Measurements from ENCODE around the gene MYLK4.

Gene MYLK4

GRCh38 chr6:2655844-2656433 lies 94.8 kb downstream of the MYLK4 start:
- no peak for DNase-seq

- DNase-seq: no peak
Observed at GRCh38 chr6:2653369-2654032, 97.2 kb downstream of the MYLK4 start.

GRCh38 chr6:2652611-2653010 lies 98.1 kb downstream of the MYLK4 start:
- DNase-seq: no peak

- DNase-seq: no peak
Observed at GRCh38 chr6:2651961-2652360, 98.8 kb downstream of the MYLK4 start.

DNA sequence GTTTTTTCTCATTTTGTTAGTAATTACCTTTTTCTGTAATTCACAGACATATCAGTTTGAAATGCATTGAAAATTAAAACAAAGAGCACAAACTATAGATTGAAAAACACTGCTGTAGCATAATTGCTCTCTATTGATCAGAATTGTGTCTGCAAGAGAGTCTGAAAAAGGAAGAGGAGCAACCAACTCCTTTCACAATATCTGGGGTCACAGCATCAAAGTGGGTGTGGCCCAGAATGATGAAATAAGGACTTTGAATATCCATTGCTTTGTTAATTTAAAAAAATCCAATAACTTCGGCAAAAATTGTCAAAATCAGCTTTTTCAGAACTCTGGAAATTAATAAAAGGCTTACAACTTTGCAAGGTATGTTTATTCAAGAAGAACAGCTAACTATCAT lies 99.2 kb downstream of the MYLK4 start:
- DNase-seq: no peak

DNA sequence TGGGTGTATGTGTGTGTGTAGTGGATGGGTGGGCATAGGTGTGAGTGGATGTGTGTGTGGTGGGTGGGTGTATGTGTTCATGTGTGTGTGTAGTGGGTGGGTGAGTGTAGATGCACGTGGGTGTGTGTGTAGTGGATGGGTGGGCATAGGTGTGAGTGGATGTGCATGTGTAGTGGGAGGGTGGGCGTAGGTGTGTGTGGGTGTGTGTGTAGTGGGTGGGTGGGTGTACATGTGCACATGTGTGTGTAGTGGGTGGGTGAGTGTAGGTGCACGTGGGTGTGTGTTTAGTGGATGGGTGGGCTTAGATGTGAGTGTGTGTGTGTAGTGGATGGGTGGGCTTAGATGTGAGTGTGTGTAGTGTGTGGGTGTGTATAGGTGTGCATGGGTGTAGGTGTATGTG lies 104.4 kb downstream of the MYLK4 start:
- no peak for DNase-seq

DNA sequence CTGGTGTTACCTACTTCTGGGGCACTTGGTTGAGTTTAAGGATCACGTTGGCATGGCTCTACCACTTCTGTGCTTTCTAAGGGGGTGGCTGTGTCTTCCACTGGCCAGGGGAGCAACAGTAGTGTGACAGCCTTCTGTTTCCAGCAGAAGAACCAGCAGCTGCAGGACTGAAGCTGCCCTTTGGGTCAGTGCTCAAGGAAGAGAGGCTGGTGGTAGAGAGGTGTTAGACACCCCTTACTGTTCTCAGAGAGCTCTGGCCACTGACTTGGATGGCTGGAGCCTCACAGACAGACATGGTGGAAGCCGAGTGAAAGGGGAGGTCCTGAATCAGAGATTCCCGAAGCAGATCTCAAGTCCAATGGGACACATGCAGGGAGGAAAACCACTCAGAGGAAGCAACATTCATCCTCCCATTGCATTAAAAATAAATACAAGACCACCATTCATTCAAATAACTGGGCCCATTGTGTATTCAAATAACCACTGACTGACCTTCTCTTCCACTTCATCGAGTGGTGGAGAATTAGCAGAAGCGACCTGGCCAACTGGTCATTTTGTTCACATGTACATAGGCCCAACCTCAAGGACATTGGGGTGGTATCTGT lies 106.7 kb downstream of the MYLK4 start:
- DNase-seq: no peak

- DNase-seq: no peak
Observed at GRCh38 chr6:2643130-2643529, 107.6 kb downstream of the MYLK4 start.

DNA sequence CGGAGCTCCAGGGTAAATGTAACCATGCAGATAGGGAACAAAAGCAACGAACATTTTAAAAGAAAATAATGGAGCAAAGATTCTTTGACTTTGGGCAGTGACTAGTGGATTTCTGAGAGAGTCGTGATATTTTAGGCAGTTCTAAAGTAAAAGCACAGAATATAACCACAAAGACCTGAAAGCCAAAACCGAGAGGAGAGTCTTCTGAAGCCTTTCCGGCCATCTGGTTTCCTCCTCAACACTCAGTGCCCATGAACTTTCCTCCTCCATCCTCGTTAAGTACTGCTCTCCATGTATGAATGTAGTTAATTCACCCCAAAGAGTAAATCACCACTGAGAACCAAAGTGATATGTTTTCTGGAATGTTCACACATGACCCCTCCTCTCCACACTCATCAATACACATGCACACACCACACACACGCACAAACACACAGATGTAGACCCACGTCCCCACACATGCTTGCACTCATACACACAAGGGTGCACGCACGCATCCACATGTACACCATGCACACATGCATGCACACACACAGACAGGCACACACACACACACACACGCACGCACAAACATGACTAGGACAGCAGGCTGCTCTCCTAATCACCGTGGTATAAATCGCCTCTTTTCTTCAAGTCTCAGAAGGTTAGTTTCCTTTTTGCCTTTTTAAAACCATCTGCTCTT lies 109.5 kb downstream of the MYLK4 start:
- DNase-seq: no peak

- DNase-seq: no peak
Observed at GRCh38 chr6:2640551-2640950, 110.2 kb downstream of the MYLK4 start.

DNA sequence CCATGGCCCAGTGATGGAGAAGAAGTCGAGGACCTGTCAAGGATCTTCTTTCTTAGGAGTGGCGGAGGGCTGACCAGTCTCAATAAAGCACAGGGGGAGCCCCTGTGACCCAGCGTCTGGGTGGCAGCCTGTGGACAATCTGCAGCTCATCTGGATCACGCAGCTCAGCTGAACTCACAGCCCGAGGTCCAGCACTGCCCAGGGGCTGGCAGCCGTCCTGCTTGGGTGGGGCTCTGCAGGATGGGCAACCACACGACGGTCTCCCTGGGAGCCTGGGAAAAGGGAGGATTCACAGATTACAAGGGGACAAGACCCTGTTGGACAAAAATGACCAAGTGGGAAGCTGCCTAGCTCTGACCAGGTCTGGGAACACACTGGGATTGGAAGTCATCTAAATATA lies 110.8 kb downstream of the MYLK4 start:
- DNase-seq: no peak

GRCh38 chr6:2639167-2639566 lies 111.6 kb downstream of the MYLK4 start:
- no peak for DNase-seq

DNA sequence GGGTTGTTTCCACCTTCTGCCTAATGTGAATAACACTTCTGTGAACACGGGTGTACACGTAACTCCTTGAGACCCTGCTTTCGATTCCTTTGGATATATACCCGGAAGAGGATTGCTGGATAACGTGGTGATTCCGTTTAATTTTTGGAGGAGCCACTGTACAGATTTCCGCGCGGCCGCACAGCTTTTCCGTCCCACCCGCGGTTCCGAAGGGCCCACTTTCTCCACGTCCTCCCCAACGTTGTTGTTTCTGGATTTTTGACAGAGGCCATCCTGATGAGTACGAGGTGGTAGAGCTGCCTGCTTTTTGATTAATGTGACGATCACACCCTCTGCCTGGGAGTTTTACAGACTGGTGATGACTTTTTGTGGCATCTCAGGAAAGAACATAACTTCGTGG lies 114.0 kb downstream of the MYLK4 start:
- no peak for DNase-seq

DNA sequence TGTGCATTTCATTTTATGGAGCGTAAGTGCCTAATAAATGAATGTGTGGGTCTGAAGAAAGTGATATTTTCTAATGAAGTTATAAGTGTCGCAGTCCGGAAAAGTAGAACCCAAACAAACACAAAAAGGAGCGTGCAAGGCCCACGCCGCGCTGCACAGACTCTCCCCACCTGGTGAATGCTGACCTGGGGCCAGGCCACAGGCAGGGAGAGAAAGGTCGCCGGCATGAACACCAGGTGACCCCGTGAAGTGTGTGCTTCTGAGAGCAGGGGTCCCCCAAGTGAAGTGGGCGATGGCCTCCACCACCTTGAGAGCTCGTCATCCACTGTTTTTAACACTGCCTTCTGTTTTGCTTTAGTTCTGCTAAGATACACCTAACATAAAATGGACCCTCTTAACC lies 114.8 kb downstream of the MYLK4 start:
- DNase-seq: no peak

- DNase-seq: peak; percentile 1
Observed at GRCh38 chr6:2634139-2634964, 116.4 kb downstream of the MYLK4 start.

- no peak for DNase-seq
Observed at GRCh38 chr6:2633736-2634135, 117.0 kb downstream of the MYLK4 start.

- DNase-seq: no peak
Observed at GRCh38 chr6:2632976-2633584, 117.6 kb downstream of the MYLK4 start.

GRCh38 chr6:2632368-2632767 lies 118.4 kb downstream of the MYLK4 start:
- no peak for DNase-seq

GRCh38 chr6:2630891-2631571 lies 119.7 kb downstream of the MYLK4 start:
- no peak for DNase-seq

- no peak for DNase-seq
Observed at GRCh38 chr6:2630359-2630758, 120.4 kb downstream of the MYLK4 start.

GRCh38 chr6:2626401-2626800 lies 124.3 kb downstream of the MYLK4 start:
- DNase-seq: no peak

- DNase-seq: no peak
Observed at GRCh38 chr6:2625581-2625980, 125.1 kb downstream of the MYLK4 start.
